AG04449 (cell line): ENCODE results near the gene ZNF574.
"Not testable (repeated sequence)": the region's sequence is repeated elsewhere in the genome, so short reads cannot be mapped to it uniquely, and the experiment has no call there.

Source experiments
- CTCF ChIA-PET: fragments of 350-600 bp; formaldehyde crosslinking; extraction: SDS; loops from one replicate; lab custom pipeline; 2021; ENCODE audit warnings: antibody characterized with exemption; lab: Yijun Ruan, JAX
- POLR2A ChIA-PET: fragments of 400-600, 350-600 bp; formaldehyde crosslinking; extraction: SDS; loops from one replicate; lab custom pipeline; 2020; ENCODE audit warnings: antibody characterized with exemption, inconsistent platforms; lab: Yijun Ruan, JAX
- DNase-seq: peaks from one replicate; pipeline ENCODE4 v3.0.0-alpha.2; 2010; ENCODE audit warnings: low read depth, low spot score
- H3K4me3 ChIP-seq: 2 replicates; pipeline ENCODE4 v1.5.1; 2011; ENCODE audit warnings: low read depth, mild to moderate bottlenecking, control low read depth, low read length
- CTCF ChIP-seq: IDR thresholded peaks from one replicate; pipeline ENCODE4 v1.5.1; 2011; ENCODE audit warnings: mild to moderate bottlenecking, moderate library complexity, low read length, control low read depth, inconsistent platforms; ENCODE audit not compliant: insufficient read depth; ENCODE audit errors: missing control alignments

The ZNF574 gene

DNA sequence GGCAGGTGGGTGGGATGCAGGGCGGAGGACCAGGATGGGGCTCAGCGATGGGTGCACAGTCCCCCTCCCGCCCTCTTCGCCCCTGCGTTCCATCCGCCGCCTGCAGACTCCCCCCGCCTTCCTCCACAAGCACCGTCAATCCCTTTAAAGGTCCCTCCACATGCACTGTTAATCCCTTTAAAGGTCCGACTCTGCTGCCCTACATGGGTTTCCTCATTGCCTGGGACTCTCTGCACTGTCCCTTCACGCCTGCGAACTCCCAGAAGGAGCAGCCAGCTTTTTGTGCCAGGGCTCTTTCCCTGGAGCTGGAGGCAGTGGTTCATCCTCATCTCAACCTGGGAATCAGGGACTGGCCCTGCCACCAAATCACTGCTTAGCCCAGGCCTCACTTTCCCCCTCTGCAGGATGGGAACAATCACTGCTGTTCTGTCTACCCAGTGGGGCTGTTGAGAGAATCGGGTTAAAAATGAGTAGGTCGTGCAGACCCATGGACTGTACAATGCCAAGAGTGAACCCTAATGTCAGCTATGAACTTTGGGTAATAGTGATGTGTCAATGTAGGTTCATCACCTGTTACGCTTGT, 20.4 kb downstream of the ZNF574 start:
- ChIA-PET CTCF (interaction anchor here (1.4 to 4.4 kb wide), 2 partner anchors 13 to 32 kb away, joined by 3 to 42 read pairs; no protein-coding TSS in a partner anchor), POLR2A (interaction anchor here (0.8 kb wide), 1 partner anchor 166 kb away, joined by 4 read pairs; no protein-coding TSS in a partner anchor)
- TF ChIP-seq CTCF, result no peak
- H3K4me3 ChIP-seq, result no peak overlapping the region
- no peak for DNase-seq

DNA sequence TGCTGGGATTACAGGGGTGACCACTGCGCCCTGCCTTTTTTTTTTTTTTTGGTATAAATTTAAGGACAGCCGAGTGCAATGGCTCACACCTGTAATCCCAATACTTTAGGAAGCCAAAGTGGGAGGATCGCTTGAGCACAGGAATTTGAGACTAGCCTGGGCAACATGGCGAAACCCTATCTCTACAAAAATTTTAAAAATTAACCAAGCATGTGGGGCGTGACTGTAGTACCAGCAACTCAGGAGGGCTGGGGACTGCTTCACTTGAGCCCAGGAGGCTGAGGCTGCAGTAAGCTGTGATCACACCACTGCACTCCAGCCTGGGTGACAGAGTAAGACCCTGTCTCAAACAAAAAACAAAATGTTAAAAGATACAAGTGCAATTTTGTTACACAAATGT, 21.5 kb downstream of the ZNF574 start:
- no peak overlapping the region for H3K4me3 ChIP-seq
- no peak for DNase-seq
- CTCF ChIA-PET, result interaction anchor here (5.6 kb wide), 1 partner anchor 12 kb away, joined by 59 read pairs; no protein-coding TSS in a partner anchor
- POLR2A ChIA-PET, result no interaction called here
- no peak for TF ChIP-seq CTCF

- H3K4me3 ChIP-seq, result no peak overlapping the region
- ChIA-PET POLR2A (no interaction called here), CTCF (interaction anchor here (1.0 to 5.6 kb wide), 4 partner anchors 8 to 85 kb away, joined by 3 to 59 read pairs (median 6); no protein-coding TSS in a partner anchor)
- no peak for TF ChIP-seq CTCF
- DNase-seq, result no peak
Measured at GRCh38 chr19:42098781-42099180, 22.8 kb downstream of the ZNF574 start.

DNA sequence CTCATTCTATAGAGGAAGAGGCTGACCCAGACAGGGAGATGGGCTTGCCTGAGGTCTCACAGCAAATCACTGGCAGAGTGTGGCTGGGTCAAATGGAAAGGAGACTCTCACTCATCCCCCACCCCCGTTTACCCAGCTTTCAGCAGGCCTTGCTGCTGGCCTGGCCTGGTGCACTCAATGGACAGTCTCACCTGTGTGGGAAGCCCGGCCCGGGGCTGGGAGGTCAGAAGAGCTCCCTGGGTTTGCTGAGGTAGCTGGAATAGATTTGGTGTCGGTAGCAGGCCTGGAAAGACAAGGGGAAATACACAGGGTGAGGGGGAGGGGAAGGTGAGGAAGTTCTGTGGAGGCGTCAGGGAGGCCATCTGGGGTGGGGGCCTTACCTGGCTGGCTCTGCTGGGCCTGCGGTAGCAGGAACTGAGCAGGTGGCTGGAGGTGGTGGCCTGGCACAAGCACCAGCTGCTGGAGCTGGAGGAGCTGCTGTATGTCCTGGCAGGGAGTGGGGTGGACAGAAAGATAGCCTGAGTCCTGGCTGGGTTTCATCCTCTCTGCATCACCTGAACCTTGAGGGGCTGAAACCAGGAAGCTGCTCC, 23.5 kb downstream of the ZNF574 start:
- POLR2A ChIA-PET, result interaction anchor here (1.2 kb wide), 1 partner anchor 33 kb away, joined by 3 read pairs; the partner anchor contains the start of gene POU2F2
- no peak overlapping the region for H3K4me3 ChIP-seq
- no peak for DNase-seq
- CTCF ChIA-PET, result interaction anchor here (1.0 to 5.6 kb wide), 5 partner anchors 9 to 84 kb away, joined by 3 to 59 read pairs (median 4); no protein-coding TSS in a partner anchor
- TF ChIP-seq CTCF, result no peak

DNA sequence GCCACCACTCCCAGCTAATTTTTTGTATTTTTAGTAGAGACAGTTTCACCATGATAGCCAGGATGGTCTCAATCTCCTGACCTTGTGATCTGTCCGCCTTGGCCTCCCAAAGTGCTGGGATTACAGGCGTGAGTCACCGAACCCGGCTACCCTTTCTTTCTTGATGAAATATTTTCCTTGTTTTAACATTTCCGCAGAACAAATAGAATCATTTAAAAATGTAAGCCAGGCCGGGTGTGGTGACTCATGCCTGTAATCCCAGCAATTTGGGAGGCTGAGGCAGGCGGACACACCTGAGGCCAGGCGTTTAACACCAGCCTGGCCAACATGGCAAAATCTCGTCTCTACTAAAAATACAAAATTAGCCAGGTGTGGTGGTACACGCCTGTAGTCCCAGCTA, 24.3 kb downstream of the ZNF574 start:
- ChIA-PET CTCF (interaction anchor here (1.2 to 5.6 kb wide), 3 partner anchors 10 to 33 kb away, joined by 3 to 59 read pairs (median 3); no protein-coding TSS in a partner anchor), POLR2A (interaction anchor here (0.6 to 1.2 kb wide), 2 partner anchors 9 to 32 kb away, joined by 3 read pairs; partner anchors contain the start of gene POU2F2)
- not testable (repeated sequence) for DNase-seq, H3K4me3 ChIP-seq

DNA sequence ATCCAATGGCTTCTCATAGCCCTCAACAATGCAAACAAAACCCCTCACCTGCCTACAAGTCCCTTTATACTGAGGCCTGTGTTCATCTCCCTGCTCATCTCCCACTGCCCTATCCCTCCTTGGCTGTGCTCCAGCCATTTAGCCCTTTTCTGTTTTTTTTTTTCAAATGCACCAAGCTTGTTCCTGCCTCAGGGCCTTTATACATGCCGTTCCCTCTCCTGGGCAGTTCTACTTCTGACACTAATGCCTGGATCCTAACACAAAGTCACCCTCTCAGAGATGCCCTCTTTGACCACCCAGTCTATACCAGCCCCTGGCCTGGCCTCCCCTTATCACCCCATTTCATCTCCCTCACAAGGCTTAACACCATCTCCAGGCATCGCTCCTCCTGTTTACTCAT, 26.9 kb downstream of the ZNF574 start:
- CTCF ChIA-PET, result interaction anchor here (0.7 to 5.6 kb wide), 12 partner anchors 7 to 194 kb away, joined by 3 to 59 read pairs (median 5); no protein-coding TSS in a partner anchor
- DNase-seq, result no peak
- H3K4me3 ChIP-seq, result no peak overlapping the region
- TF ChIP-seq CTCF, result no peak
- POLR2A ChIA-PET, result no interaction called here
